Astrocyte (in vitro differentiated cells and primary cell): ENCODE data around the gene FAM241A. TPM values are rescaled to one million over a fixed set of nuclear protein-coding genes. Genes with fewer than 3 reads are reported as not detected.
"Not testable (repeated sequence)": the region's sequence is repeated elsewhere in the genome, so short reads cannot be mapped to it uniquely, and the experiment has no call there.

Experiments used
- DNase-seq: peaks from one replicate; pipeline ENCODE4 v3.0.0-alpha.2; 2010; ENCODE audit warnings: low read depth
- FAIRE-seq: peaks from 2 replicates; lab custom pipeline; 2011; peaks lifted over from hg19 to GRCh38; lab: Jason Lieb, UNC
- H2AFZ ChIP-seq: 2 replicates; pipeline ENCODE4 v1.6.0; 2012; ENCODE audit warnings: low read depth, low read length, inconsistent platforms
- H3K27ac ChIP-seq: 2 replicates; pipeline ENCODE4 v1.5.1; 2011; ENCODE audit warnings: low read depth, low read length, inconsistent platforms
- H3K27me3 ChIP-seq: 2 replicates; pipeline ENCODE4 v1.6.0; 2011; ENCODE audit warnings: low read length, inconsistent platforms; ENCODE audit not compliant: insufficient read depth
- H3K36me3 ChIP-seq: 2 replicates; pipeline ENCODE4 v1.5.1; 2011; ENCODE audit warnings: low read length, inconsistent platforms; ENCODE audit not compliant: insufficient read depth
- H3K4me1 ChIP-seq: 2 replicates; pipeline ENCODE4 v1.5.1; 2011; ENCODE audit warnings: low read length, inconsistent platforms; ENCODE audit not compliant: insufficient read depth
- H3K4me2 ChIP-seq: 2 replicates; pipeline ENCODE4 v1.6.0; 2012; ENCODE audit warnings: low read length, inconsistent platforms
- H3K4me3 ChIP-seq: 2 replicates; pipeline ENCODE4 v1.5.1; 2011; ENCODE audit warnings: low read depth, mild to moderate bottlenecking, low read length, inconsistent platforms; ENCODE audit not compliant: insufficient read depth
- H3K79me2 ChIP-seq: 2 replicates; pipeline ENCODE4 v1.6.0; 2012; ENCODE audit warnings: mild to moderate bottlenecking, low read length, inconsistent platforms; ENCODE audit not compliant: insufficient read depth
- H3K9ac ChIP-seq: 2 replicates; pipeline ENCODE4 v1.6.0; 2012; ENCODE audit warnings: mild to moderate bottlenecking, low read length, inconsistent platforms
- H3K9me3 ChIP-seq: 2 replicates; pipeline ENCODE4 v1.5.1; 2012; ENCODE audit warnings: low read depth, mild to moderate bottlenecking, low read length, inconsistent platforms; ENCODE audit not compliant: insufficient read depth
- H4K20me1 ChIP-seq: 2 replicates; pipeline ENCODE4 v1.6.0; 2012; ENCODE audit warnings: low read length, inconsistent platforms; ENCODE audit not compliant: insufficient read depth
- H3K27ac Mint-ChIP-seq: one replicate; pipeline ENCODE4 v1.8.0; 2021; ENCODE audit warnings: mild to moderate bottlenecking, mixed read lengths; ENCODE audit not compliant: unreplicated experiment
- H3K27me3 Mint-ChIP-seq: one replicate; pipeline ENCODE4 v1.8.0; 2021; ENCODE audit warnings: low read depth, mixed read lengths; ENCODE audit not compliant: unreplicated experiment
- H3K36me3 Mint-ChIP-seq: one replicate; pipeline ENCODE4 v1.8.0; 2021; ENCODE audit warnings: low read depth, mixed read lengths; ENCODE audit not compliant: unreplicated experiment
- H3K4me1 Mint-ChIP-seq: one replicate; pipeline ENCODE4 v1.8.0; 2021; ENCODE audit warnings: low read depth, mixed read lengths; ENCODE audit not compliant: unreplicated experiment
- H3K4me3 Mint-ChIP-seq: one replicate; pipeline ENCODE4 v1.8.0; 2021; ENCODE audit warnings: mild to moderate bottlenecking, moderate library complexity, mixed read lengths; ENCODE audit not compliant: unreplicated experiment
- H3K9me3 Mint-ChIP-seq: one replicate; pipeline ENCODE4 v1.8.0; 2021; ENCODE audit warnings: mild to moderate bottlenecking, mixed read lengths; ENCODE audit not compliant: unreplicated experiment
- CTCF ChIP-seq: IDR thresholded peaks from 2 replicates; pipeline ENCODE4 v1.5.1; 2011; ENCODE audit warnings: low read depth, mild to moderate bottlenecking, inconsistent platforms, low read length, moderate library complexity; ENCODE audit not compliant: insufficient read depth
- EZH2 ChIP-seq: IDR thresholded peaks from 2 replicates; pipeline ENCODE4 v1.6.1; 2012; ENCODE audit warnings: mild to moderate bottlenecking, low read length, inconsistent platforms; ENCODE audit not compliant: insufficient read depth
- total RNA-seq: library from RNA; stranded (reverse); gene quantifications from 2 replicates; pipeline ENCODE4 v1.2.1, GENCODE V29; 2021

FAM241A gene
- total RNA-seq, 1 donor from 2014 or later, result 1.7 TPM

- Histone ChIP-seq H3K9ac (no peak overlapping the region), H3K4me3 (no peak overlapping the region), H3K36me3 (no peaks in the 10 kb centered on the region), H4K20me1 (no peaks in the 10 kb centered on the region), H3K27ac (no peak overlapping the region), H2AFZ (no peak overlapping the region), H3K9me3 (no peaks in the 10 kb centered on the region), H3K4me1 (no peaks in the 10 kb centered on the region), H3K27me3 (no peaks in the 10 kb centered on the region), H3K4me2 (no peak overlapping the region), H3K79me2 (no peaks in the 10 kb centered on the region)
- no peak for FAIRE-seq
- Mint-ChIP-seq H3K9me3 (no peaks in the 10 kb centered on the region), H3K4me3 (no peak overlapping the region), H3K36me3 (no peaks in the 10 kb centered on the region), H3K27ac (no peak overlapping the region), H3K27me3 (peaks cover 2% of the 10 kb centered on the region), H3K4me1 (peaks cover 5% of the 10 kb centered on the region)
- no peak for DNase-seq
- TF ChIP-seq CTCF, result no peak
- TF ChIP-seq EZH2, result no peak
Measured at GRCh38 chr4:112111306-112111705, 33.9 kb upstream of the FAM241A start.

GRCh38 chr4:112112095-112112494, 33.2 kb upstream of the FAM241A start:
- H3K4me2 ChIP-seq, FAIRE-seq, H2AFZ ChIP-seq, H3K27me3 ChIP-seq, H3K4me3 Mint-ChIP-seq, H3K9ac ChIP-seq, H3K27me3 Mint-ChIP-seq, H3K36me3 ChIP-seq, H3K4me1 Mint-ChIP-seq, H3K4me1 ChIP-seq, H3K4me3 ChIP-seq, H3K79me2 ChIP-seq, H3K9me3 ChIP-seq, H3K36me3 Mint-ChIP-seq, DNase-seq, H3K27ac ChIP-seq, H4K20me1 ChIP-seq, H3K9me3 Mint-ChIP-seq: not testable (repeated sequence)
- peak overlapping the region; percentile 30 for H3K27ac Mint-ChIP-seq

GRCh38 chr4:112112590-112113170, 32.6 kb upstream of the FAM241A start:
- H3K9me3 ChIP-seq, result no peaks in the 10 kb centered on the region
- no peaks in the 10 kb centered on the region for H3K36me3 Mint-ChIP-seq
- H3K27ac ChIP-seq, result no peak overlapping the region
- peaks cover 5% of the 10 kb centered on the region for H3K4me1 Mint-ChIP-seq
- no peaks in the 10 kb centered on the region for H3K27me3 ChIP-seq
- H3K27me3 Mint-ChIP-seq, result peaks cover 2% of the 10 kb centered on the region
- H3K4me3 Mint-ChIP-seq, result no peak overlapping the region
- H3K4me1 ChIP-seq, result no peaks in the 10 kb centered on the region
- H3K27ac Mint-ChIP-seq, result no peak overlapping the region
- no peak overlapping the region for H3K4me2 ChIP-seq
- H4K20me1 ChIP-seq, result no peaks in the 10 kb centered on the region
- H3K79me2 ChIP-seq, result no peaks in the 10 kb centered on the region
- DNase-seq (no peak), FAIRE-seq (no peak)
- H3K9me3 Mint-ChIP-seq, result no peaks in the 10 kb centered on the region
- peak overlapping the region; percentile 13 for H2AFZ ChIP-seq
- no peaks in the 10 kb centered on the region for H3K36me3 ChIP-seq
- TF ChIP-seq EZH2, result no peak
- TF ChIP-seq CTCF, result no peak
- H3K9ac ChIP-seq, result no peak overlapping the region
- no peak overlapping the region for H3K4me3 ChIP-seq
